Calu3 (cell line): ENCODE data around the gene CRACDL. TPM values are rescaled to one million over a fixed set of nuclear protein-coding genes. Genes with fewer than 3 reads are reported as not detected.

Experiments
- BruUV-seq: library from RNA; stranded (reverse); fragments of 400-500 nt; replicated peaks from 2 replicates; lab custom pipeline; 2021; lab: Mats Ljungman, UMichigan
- CTCF ChIA-PET: fragments of 300-600 bp; sonication (Branson Sonifier 250); formaldehyde crosslinking; loops from one replicate; lab custom pipeline; 2022; ENCODE audit warnings: antibody characterized with exemption; lab: Charles Lee
- DNase-seq: peaks from one replicate; pipeline ENCODE4 v3.0.0; 2022
- H3K27ac Mint-ChIP-seq: one replicate; pipeline ENCODE4 v1.8.0; 2022; ENCODE audit warnings: mixed read lengths; ENCODE audit not compliant: unreplicated experiment
- H3K27me3 Mint-ChIP-seq: one replicate; pipeline ENCODE4 v1.8.0; 2022; ENCODE audit warnings: mixed read lengths; ENCODE audit not compliant: unreplicated experiment
- H3K36me3 Mint-ChIP-seq: one replicate; pipeline ENCODE4 v1.8.0; 2022; ENCODE audit warnings: mild to moderate bottlenecking, moderate library complexity, mixed read lengths; ENCODE audit not compliant: insufficient read depth, unreplicated experiment
- H3K4me1 Mint-ChIP-seq: one replicate; pipeline ENCODE4 v1.8.0; 2022; ENCODE audit warnings: mild to moderate bottlenecking, low read depth, mixed read lengths; ENCODE audit not compliant: unreplicated experiment
- H3K4me3 Mint-ChIP-seq: one replicate; pipeline ENCODE4 v1.8.0; 2022; ENCODE audit warnings: mild to moderate bottlenecking, low read depth, moderate library complexity, mixed read lengths; ENCODE audit not compliant: unreplicated experiment
- H3K9me3 Mint-ChIP-seq: one replicate; pipeline ENCODE4 v1.8.0; 2022; ENCODE audit warnings: low read depth, mixed read lengths; ENCODE audit not compliant: unreplicated experiment
- CTCF ChIP-seq: fragments of 200-600 bp; IDR thresholded peaks from one replicate; pipeline ENCODE4 v1.8.0; 2022; ENCODE audit warnings: antibody characterized with exemption; ENCODE audit not compliant: unreplicated experiment
- intact Hi-C: fragments of 100-400 bp; cut with micrococcal nuclease; formaldehyde crosslinking; loops from one replicate; pipeline ENCODE4 v1.10.0; 2022; ENCODE audit not compliant: unreplicated experiment
- total RNA-seq: library from RNA; stranded (reverse); gene quantifications from 2 replicates; pipeline ENCODE4 v1.2.3, GENCODE V29; 2022

The CRACDL gene
- total RNA-seq, 1 experiment from 2014 or later, result 16.2 TPM

- Mint-ChIP-seq H3K27ac (no peak overlapping the region), H3K36me3 (peaks cover 4% of the 10 kb centered on the region), H3K9me3 (no peaks in the 10 kb centered on the region), H3K4me1 (peaks cover 13% of the 10 kb centered on the region), H3K27me3 (no peaks in the 10 kb centered on the region), H3K4me3 (no peak overlapping the region)
- no peak for DNase-seq
- BruUV-seq, result no TSS peak
- CTCF ChIA-PET, result no interaction called here
- no peak for TF ChIP-seq CTCF
- intact Hi-C loops, result no loop called here
Measured at GRCh38 chr2:98810588-98810928, 125.5 kb downstream of the CRACDL start.

- CTCF ChIA-PET, result no interaction called here
- Mint-ChIP-seq H3K4me3 (no peak overlapping the region), H3K9me3 (no peaks in the 10 kb centered on the region), H3K4me1 (peaks cover 13% of the 10 kb centered on the region), H3K27ac (no peak overlapping the region), H3K27me3 (no peaks in the 10 kb centered on the region), H3K36me3 (peaks cover 4% of the 10 kb centered on the region)
- intact Hi-C loops, result loop anchor here (10.0 kb wide), 1 partner anchor 75 kb away; the partner anchor contains the start of gene MGAT4A
- no peak for TF ChIP-seq CTCF
- BruUV-seq, result no TSS peak
- DNase-seq, result no peak
Measured at GRCh38 chr2:98809878-98810587, 126.0 kb downstream of the CRACDL start.

GRCh38 chr2:98809116-98809515 lies 126.9 kb downstream of the CRACDL start:
- no TSS peak for BruUV-seq
- Mint-ChIP-seq H3K4me1 (peaks cover 18% of the 10 kb centered on the region), H3K27ac (no peak overlapping the region), H3K9me3 (no peaks in the 10 kb centered on the region), H3K36me3 (peaks cover 7% of the 10 kb centered on the region), H3K4me3 (no peak overlapping the region), H3K27me3 (no peaks in the 10 kb centered on the region)
- CTCF ChIA-PET, result no interaction called here
- intact Hi-C loops, result loop anchor here (10.0 kb wide), 1 partner anchor 74 kb away; the partner anchor contains the start of gene MGAT4A
- DNase-seq, result no peak
- no peak for TF ChIP-seq CTCF

GRCh38 chr2:98808546-98808945 lies 127.5 kb downstream of the CRACDL start:
- Mint-ChIP-seq H3K4me1 (peaks cover 24% of the 10 kb centered on the region), H3K36me3 (peaks cover 8% of the 10 kb centered on the region), H3K9me3 (no peaks in the 10 kb centered on the region), H3K27me3 (no peaks in the 10 kb centered on the region), H3K4me3 (no peak overlapping the region), H3K27ac (no peak overlapping the region)
- no peak for TF ChIP-seq CTCF
- CTCF ChIA-PET, result no interaction called here
- DNase-seq, result no peak
- BruUV-seq, result no TSS peak
- intact Hi-C loops, result loop anchor here (10.0 kb wide), 1 partner anchor 74 kb away; the partner anchor contains the start of gene MGAT4A
